ENCODE measurements around the gene FRS2. TPM values are rescaled to one million over a fixed set of nuclear protein-coding genes. Genes with fewer than 3 reads are reported as not detected.

The FRS2 gene
- total RNA-seq, 2 donors from 2014 or later, result 11.0 to 12.8 TPM

GRCh38 chr12:69550569-69551350, 80.6 kb downstream of the FRS2 start:
- H3K27ac Mint-ChIP-seq, result no peak overlapping the region
- no peaks in the 10 kb centered on the region for H3K27me3 Mint-ChIP-seq
- no peaks in the 10 kb centered on the region for H3K36me3 Mint-ChIP-seq (ENCODE audit: low read depth)
- ATAC-seq (replicated peaks), result no peak
- no peaks in the 10 kb centered on the region for H3K9me3 Mint-ChIP-seq
- peaks cover 8% of the 10 kb centered on the region for H3K4me1 Mint-ChIP-seq
- no peak overlapping the region for H3K4me3 Mint-ChIP-seq

GRCh38 chr12:69553628-69554248, 83.5 kb downstream of the FRS2 start:
- no peaks in the 10 kb centered on the region for H3K27me3 Mint-ChIP-seq
- no peaks in the 10 kb centered on the region for H3K4me1 Mint-ChIP-seq
- H3K27ac Mint-ChIP-seq, result no peak overlapping the region
- no peaks in the 10 kb centered on the region for H3K9me3 Mint-ChIP-seq
- H3K4me3 Mint-ChIP-seq, result no peak overlapping the region
- H3K36me3 Mint-ChIP-seq (ENCODE audit: low read depth), result no peaks in the 10 kb centered on the region
- no peak for ATAC-seq (replicated peaks)

GRCh38 chr12:69555461-69555860, 85.3 kb downstream of the FRS2 start:
- H3K9me3 Mint-ChIP-seq, result no peaks in the 10 kb centered on the region
- no peaks in the 10 kb centered on the region for H3K36me3 Mint-ChIP-seq (ENCODE audit: low read depth)
- H3K27me3 Mint-ChIP-seq, result no peaks in the 10 kb centered on the region
- no peak for ATAC-seq (replicated peaks)
- H3K4me3 Mint-ChIP-seq, result no peak overlapping the region
- no peak overlapping the region for H3K27ac Mint-ChIP-seq
- H3K4me1 Mint-ChIP-seq, result no peaks in the 10 kb centered on the region

GRCh38 chr12:69556383-69556782, 86.2 kb downstream of the FRS2 start:
- Mint-ChIP-seq H3K27ac (no peak overlapping the region), H3K4me3 (no peak overlapping the region), H3K27me3 (no peaks in the 10 kb centered on the region), H3K4me1 (no peaks in the 10 kb centered on the region), H3K36me3 (ENCODE audit: low read depth) (peaks cover under 1% of the 10 kb centered on the region), H3K9me3 (no peaks in the 10 kb centered on the region)
- no peak for ATAC-seq (replicated peaks)

- H3K36me3 Mint-ChIP-seq (ENCODE audit: low read depth), result peaks cover 16% of the 10 kb centered on the region
- H3K4me3 Mint-ChIP-seq, result no peak overlapping the region
- H3K9me3 Mint-ChIP-seq, result no peaks in the 10 kb centered on the region
Observed at GRCh38 chr12:69563166-69563762, 93.1 kb downstream of the FRS2 start.

GRCh38 chr12:69566603-69567002, 96.4 kb downstream of the FRS2 start:
- peaks cover 5% of the 10 kb centered on the region for H3K4me1 Mint-ChIP-seq
- H3K9me3 Mint-ChIP-seq, result no peaks in the 10 kb centered on the region
- H3K27ac Mint-ChIP-seq, result peak overlapping the region; percentile 26
- no peak overlapping the region for H3K4me3 Mint-ChIP-seq
- H3K27me3 Mint-ChIP-seq, result no peaks in the 10 kb centered on the region
- H3K36me3 Mint-ChIP-seq (ENCODE audit: low read depth), result peaks cover 38% of the 10 kb centered on the region
- ATAC-seq (replicated peaks), result no peak

More at GRCh38 chr12:69563166-69563762, 93.1 kb downstream of the FRS2 start:
- Mint-ChIP-seq H3K27me3 (no peaks in the 10 kb centered on the region), H3K27ac (no peak overlapping the region), H3K4me1 (peaks cover 5% of the 10 kb centered on the region)
- ATAC-seq (replicated peaks), result no peak

GRCh38 chr12:69569236-69569635, 99.0 kb downstream of the FRS2 start:
- peak overlapping the region; percentile 40 for H3K27ac Mint-ChIP-seq
- no peaks in the 10 kb centered on the region for H3K27me3 Mint-ChIP-seq
- peaks cover 5% of the 10 kb centered on the region for H3K4me1 Mint-ChIP-seq
- no peaks in the 10 kb centered on the region for H3K9me3 Mint-ChIP-seq
- no peak overlapping the region for H3K4me3 Mint-ChIP-seq
- ATAC-seq (replicated peaks), result peak; percentile 24
- peaks cover 57% of the 10 kb centered on the region for H3K36me3 Mint-ChIP-seq (ENCODE audit: low read depth)

- ATAC-seq (replicated peaks), result no peak
- Mint-ChIP-seq H3K9me3 (no peaks in the 10 kb centered on the region), H3K4me1 (peaks cover 5% of the 10 kb centered on the region), H3K4me3 (no peak overlapping the region), H3K27me3 (no peaks in the 10 kb centered on the region), H3K36me3 (ENCODE audit: low read depth) (peaks cover 65% of the 10 kb centered on the region), H3K27ac (peak overlapping the region; percentile 40)
Observed at GRCh38 chr12:69570000-69570516, 99.9 kb downstream of the FRS2 start.

- Mint-ChIP-seq H3K27ac (peak overlapping the region; percentile 58), H3K4me1 (peaks cover 5% of the 10 kb centered on the region)
Observed at GRCh38 chr12:69570545-69571399, 100.6 kb downstream of the FRS2 start.

GRCh38 chr12:69575346-69575745, 105.2 kb downstream of the FRS2 start:
- no peak for ATAC-seq (replicated peaks)

More at GRCh38 chr12:69570545-69571399, 100.6 kb downstream of the FRS2 start:
- Mint-ChIP-seq H3K4me3 (no peak overlapping the region), H3K36me3 (ENCODE audit: low read depth) (peaks cover 73% of the 10 kb centered on the region), H3K9me3 (no peaks in the 10 kb centered on the region), H3K27me3 (no peaks in the 10 kb centered on the region)
- peak; percentile 74 for ATAC-seq (replicated peaks)

GRCh38 chr12:69578283-69578682, 108.1 kb downstream of the FRS2 start:
- no peak overlapping the region for H3K27ac Mint-ChIP-seq
- H3K4me1 Mint-ChIP-seq, result no peaks in the 10 kb centered on the region
- H3K27me3 Mint-ChIP-seq, result no peaks in the 10 kb centered on the region
- no peaks in the 10 kb centered on the region for H3K9me3 Mint-ChIP-seq
- H3K4me3 Mint-ChIP-seq, result no peak overlapping the region
- peaks cover 29% of the 10 kb centered on the region for H3K36me3 Mint-ChIP-seq (ENCODE audit: low read depth)
- ATAC-seq (replicated peaks), result no peak

More at GRCh38 chr12:69575346-69575745, 105.2 kb downstream of the FRS2 start:
- H3K4me1 Mint-ChIP-seq, result no peaks in the 10 kb centered on the region
- H3K27me3 Mint-ChIP-seq, result no peaks in the 10 kb centered on the region
- H3K9me3 Mint-ChIP-seq, result no peaks in the 10 kb centered on the region
- H3K36me3 Mint-ChIP-seq (ENCODE audit: low read depth), result peaks cover 55% of the 10 kb centered on the region
- no peak overlapping the region for H3K27ac Mint-ChIP-seq
- H3K4me3 Mint-ChIP-seq, result no peak overlapping the region

- no peaks in the 10 kb centered on the region for H3K27me3 Mint-ChIP-seq
- ATAC-seq (replicated peaks), result no peak
- no peak overlapping the region for H3K27ac Mint-ChIP-seq
- no peaks in the 10 kb centered on the region for H3K4me1 Mint-ChIP-seq
- peaks cover 22% of the 10 kb centered on the region for H3K36me3 Mint-ChIP-seq (ENCODE audit: low read depth)
- no peak overlapping the region for H3K4me3 Mint-ChIP-seq
- H3K9me3 Mint-ChIP-seq, result no peaks in the 10 kb centered on the region
Observed at GRCh38 chr12:69579029-69579428, 108.8 kb downstream of the FRS2 start.

- Mint-ChIP-seq H3K4me3 (no peak overlapping the region), H3K27ac (no peak overlapping the region), H3K36me3 (ENCODE audit: low read depth) (peaks cover 11% of the 10 kb centered on the region), H3K4me1 (no peaks in the 10 kb centered on the region), H3K27me3 (no peaks in the 10 kb centered on the region), H3K9me3 (no peaks in the 10 kb centered on the region)
- ATAC-seq (replicated peaks), result no peak
Observed at GRCh38 chr12:69580074-69580473, 109.9 kb downstream of the FRS2 start.

GRCh38 chr12:69583203-69583602, 113.0 kb downstream of the FRS2 start:
- H3K27me3 Mint-ChIP-seq, result no peaks in the 10 kb centered on the region
- H3K36me3 Mint-ChIP-seq (ENCODE audit: low read depth), result peaks cover 30% of the 10 kb centered on the region
- H3K4me1 Mint-ChIP-seq, result no peaks in the 10 kb centered on the region
- H3K4me3 Mint-ChIP-seq, result no peak overlapping the region
- H3K27ac Mint-ChIP-seq, result no peak overlapping the region
- ATAC-seq (replicated peaks), result no peak
- H3K9me3 Mint-ChIP-seq, result no peaks in the 10 kb centered on the region
